Thoracic aorta (tissue), 2 donors: ENCODE results near the gene WNT7B. TPM values are rescaled to one million over a fixed set of nuclear protein-coding genes. Genes with fewer than 3 reads are reported as not detected.
A peak's percentile ranks its signal among the peaks of the same experiment; 100 is the strongest.

Experiments
- ATAC-seq: fragments of 150-250 bp; one replicate; pipeline ENCODE4 v1.8.0; 2017; ENCODE audit warnings: low read depth; ENCODE audit not compliant: insufficient number of reproducible peaks, low FRiP score
- DNase-seq: peaks from one replicate; pipeline ENCODE4 v3.0.0-alpha.2; 2020; ENCODE audit warnings: low spot score
- H3K27ac ChIP-seq, 2 donors: fragments of 200-600 bp; sonication (generic); 1 replicate in 1 of 2; 2 replicates in 1 of 2; pipeline ENCODE4 v1.5.1; 2016; ENCODE audit warnings: mild to moderate bottlenecking in 2 of 2, moderate library complexity in 2 of 2
- H3K27me3 ChIP-seq: fragments of 200-600 bp; sonication (generic); replicated peaks from 2 replicates; pipeline ENCODE4 v1.6.0; 2016; ENCODE audit warnings: mild to moderate bottlenecking; ENCODE audit not compliant: insufficient read depth
- H3K36me3 ChIP-seq: fragments of 200-600 bp; sonication (generic); one replicate; pipeline ENCODE4 v1.5.1; 2016
- H3K4me1 ChIP-seq, 2 donors: fragments of 200-600 bp; sonication (generic); 1 replicate in 1 of 2; 2 replicates in 1 of 2; pipeline versions ENCODE4 v1.5.1 to v1.6.0; 2016; ENCODE audit warnings: low read depth in 2 of 2, mild to moderate bottlenecking in 1 of 2; ENCODE audit not compliant: control insufficient read depth in 1 of 2
- H3K4me3 ChIP-seq: fragments of 200-600 bp; sonication (generic); 2 replicates; pipeline ENCODE4 v1.5.1; 2016; ENCODE audit warnings: mild to moderate bottlenecking
- H3K9me3 ChIP-seq: fragments of 200-600 bp; sonication (generic); 2 replicates; pipeline ENCODE4 v1.5.1; 2016
- total RNA-seq, 2 donors: library from RNA; depleted of rRNA; stranded (reverse); fragments of >200 nt; gene quantifications; one replicate each; pipeline versions ENCODE4 v1.1.0 to v1.2.3, GENCODE V29; 2016
- TF ChIP-seq, protein P1 (sequence below): fragments of 200-600 bp; sonication (generic); IDR thresholded peaks from one replicate; pipeline ENCODE4 v1.5.1; 2019; ENCODE audit warnings: antibody characterized with exemption

The WNT7B gene
- total RNA-seq, 2 donors from 2014 or later: not detected

DNA sequence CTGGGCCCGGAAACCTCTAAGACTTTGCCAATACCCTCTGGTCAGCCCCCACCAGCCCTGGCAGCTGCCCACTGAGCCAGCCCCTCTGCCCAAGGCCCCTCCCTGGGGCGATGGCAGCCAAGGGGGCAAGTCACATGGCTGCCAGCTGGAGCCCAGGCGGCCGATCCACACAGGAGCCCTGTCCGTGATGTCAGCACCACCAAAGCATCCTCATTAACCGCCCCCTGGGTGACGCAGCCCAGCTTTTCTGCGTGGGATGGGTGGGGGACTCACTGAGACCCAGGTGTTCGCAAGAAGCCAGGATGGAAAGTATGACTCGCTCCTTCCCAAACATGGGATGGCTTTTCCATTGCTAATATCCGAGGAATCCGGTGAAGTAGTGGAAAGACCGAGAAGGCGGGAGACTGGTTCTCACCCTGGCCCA is 46.6 kb upstream of the WNT7B start:
- H3K27ac ChIP-seq: peak overlapping the region; percentile 35 to 41
- no peak overlapping the region for H3K4me3 ChIP-seq

DNA sequence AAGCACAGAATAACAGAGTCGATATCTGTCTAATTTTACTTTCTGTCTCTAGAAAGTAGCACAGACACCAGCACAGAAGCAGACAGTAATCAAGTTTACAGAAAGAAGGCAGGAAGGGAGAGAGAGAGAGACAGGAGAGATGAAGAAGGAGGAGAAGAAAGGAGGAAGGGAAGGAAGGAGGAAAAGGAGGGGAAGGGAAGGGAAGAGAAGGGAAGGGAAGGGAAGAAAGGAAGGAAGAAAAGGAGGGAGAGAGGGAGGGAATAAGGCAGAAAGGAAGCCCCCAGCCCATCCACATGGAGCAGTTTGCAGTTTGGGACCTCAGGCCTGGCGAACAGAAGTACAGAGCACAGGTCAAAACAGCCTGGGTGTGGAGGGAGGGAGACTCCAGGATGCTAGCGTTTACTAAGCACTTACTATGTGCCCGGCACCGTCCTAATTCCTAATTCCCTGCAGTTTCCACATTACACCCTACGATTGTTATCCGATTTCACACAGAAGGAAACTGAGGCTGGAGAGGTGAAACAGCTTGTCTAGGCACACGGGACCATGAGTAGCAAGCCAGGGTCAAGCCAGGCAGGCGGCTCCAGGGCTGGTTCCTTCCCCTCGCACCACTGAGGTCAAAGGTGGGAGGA is 46.0 kb upstream of the WNT7B start:
- no peaks in the 10 kb centered on the region for H3K9me3 ChIP-seq
- H3K4me1 ChIP-seq: peaks cover 0 to 24% of the 10 kb centered on the region in 2 donors
- H3K27ac ChIP-seq: peak overlapping the region; percentile 23 to 41
- H3K4me3 ChIP-seq: no peak overlapping the region
- no peaks in the 10 kb centered on the region for H3K36me3 ChIP-seq
- H3K27me3 ChIP-seq: no peaks in the 10 kb centered on the region
- DNase-seq (no peak), ATAC-seq (no peak)
- TF ChIP-seq, protein P1, sequence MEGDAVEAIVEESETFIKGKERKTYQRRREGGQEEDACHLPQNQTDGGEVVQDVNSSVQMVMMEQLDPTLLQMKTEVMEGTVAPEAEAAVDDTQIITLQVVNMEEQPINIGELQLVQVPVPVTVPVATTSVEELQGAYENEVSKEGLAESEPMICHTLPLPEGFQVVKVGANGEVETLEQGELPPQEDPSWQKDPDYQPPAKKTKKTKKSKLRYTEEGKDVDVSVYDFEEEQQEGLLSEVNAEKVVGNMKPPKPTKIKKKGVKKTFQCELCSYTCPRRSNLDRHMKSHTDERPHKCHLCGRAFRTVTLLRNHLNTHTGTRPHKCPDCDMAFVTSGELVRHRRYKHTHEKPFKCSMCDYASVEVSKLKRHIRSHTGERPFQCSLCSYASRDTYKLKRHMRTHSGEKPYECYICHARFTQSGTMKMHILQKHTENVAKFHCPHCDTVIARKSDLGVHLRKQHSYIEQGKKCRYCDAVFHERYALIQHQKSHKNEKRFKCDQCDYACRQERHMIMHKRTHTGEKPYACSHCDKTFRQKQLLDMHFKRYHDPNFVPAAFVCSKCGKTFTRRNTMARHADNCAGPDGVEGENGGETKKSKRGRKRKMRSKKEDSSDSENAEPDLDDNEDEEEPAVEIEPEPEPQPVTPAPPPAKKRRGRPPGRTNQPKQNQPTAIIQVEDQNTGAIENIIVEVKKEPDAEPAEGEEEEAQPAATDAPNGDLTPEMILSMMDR: no peak

More for the DNA sequence above, 46.6 kb upstream of the WNT7B start:
- TF ChIP-seq, protein P1: no peak
- no peak for DNase-seq
- peak; percentile 35 for ATAC-seq
- H3K36me3 ChIP-seq: no peaks in the 10 kb centered on the region
- H3K9me3 ChIP-seq: no peaks in the 10 kb centered on the region
- H3K4me1 ChIP-seq: peaks cover 0 to 24% of the 10 kb centered on the region in 2 donors
- no peaks in the 10 kb centered on the region for H3K27me3 ChIP-seq

DNA sequence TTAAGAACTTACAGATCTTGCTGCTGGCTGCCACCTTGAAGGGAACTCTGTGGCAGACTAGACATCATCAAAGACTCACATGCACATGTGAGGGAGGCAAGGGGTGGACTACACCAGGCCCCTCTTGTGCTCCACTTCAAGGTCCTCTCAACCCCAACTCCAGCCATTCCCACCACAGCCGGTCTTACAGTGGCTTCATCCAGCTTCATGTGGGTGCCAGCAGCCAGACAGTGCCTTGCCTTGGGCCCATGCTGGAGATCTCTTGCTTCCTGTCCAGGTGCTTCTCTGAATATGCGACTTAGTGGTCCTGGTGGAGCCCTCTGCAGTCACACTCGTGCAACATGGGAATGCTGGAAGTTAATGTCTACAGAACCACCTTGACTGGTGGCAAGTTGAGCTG is 44.6 kb upstream of the WNT7B start:
- peaks cover 0 to 12% of the 10 kb centered on the region in 2 donors for H3K4me1 ChIP-seq
- no peak overlapping the region for H3K4me3 ChIP-seq
- H3K27ac ChIP-seq: no peak overlapping the region
- H3K27me3 ChIP-seq: no peaks in the 10 kb centered on the region
- TF ChIP-seq, protein P1: no peak
- DNase-seq: no peak
- H3K9me3 ChIP-seq: no peaks in the 10 kb centered on the region
- no peaks in the 10 kb centered on the region for H3K36me3 ChIP-seq
- no peak for ATAC-seq

DNA sequence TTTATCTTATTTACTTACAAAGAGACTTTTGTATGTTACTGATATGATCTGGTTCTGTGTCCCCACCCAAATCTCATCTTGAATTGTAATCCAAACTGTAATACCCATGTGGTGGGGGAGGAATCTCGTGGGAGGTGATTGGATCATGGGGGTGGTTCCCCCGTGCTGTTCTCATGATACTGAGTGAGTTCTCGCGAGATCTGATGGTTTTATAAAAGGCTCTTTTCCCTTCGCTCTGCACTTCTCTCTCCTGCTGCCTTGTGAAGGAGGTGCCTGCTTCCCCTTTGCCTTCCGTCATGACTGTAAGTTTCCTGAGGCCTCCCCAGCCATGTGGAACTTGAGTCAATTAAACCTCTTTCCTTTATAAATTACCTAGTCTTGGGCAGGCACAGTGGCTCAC is 42.4 kb upstream of the WNT7B start:
- no peaks in the 10 kb centered on the region for H3K27me3 ChIP-seq
- H3K4me1 ChIP-seq: peaks cover 4 to 19% of the 10 kb centered on the region in 2 donors
- TF ChIP-seq, protein P1: no peak
- ATAC-seq: no peak
- DNase-seq: no peak
- H3K9me3 ChIP-seq: no peaks in the 10 kb centered on the region
- no peak overlapping the region for H3K4me3 ChIP-seq
- no peaks in the 10 kb centered on the region for H3K36me3 ChIP-seq
- no peak overlapping the region for H3K27ac ChIP-seq

DNA sequence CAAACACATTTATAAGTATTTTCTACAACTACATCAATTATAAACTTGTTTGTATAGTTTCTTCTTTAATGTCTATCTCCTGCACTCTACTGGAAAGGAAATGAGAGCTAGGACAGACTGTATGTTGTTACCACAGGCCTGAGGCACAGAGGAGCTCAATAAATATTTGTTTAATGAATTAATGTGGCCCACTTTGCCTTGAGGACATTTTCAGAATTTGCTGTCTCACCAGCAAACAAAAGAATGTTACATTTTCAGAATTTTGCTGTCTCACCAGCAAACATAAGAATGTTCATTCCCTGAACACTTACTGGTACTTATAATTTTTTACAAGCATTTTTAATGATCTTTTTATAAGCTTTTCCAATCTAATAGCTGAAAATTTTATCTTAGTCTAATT is 41.9 kb upstream of the WNT7B start:
- Histone ChIP-seq H3K27me3 (no peaks in the 10 kb centered on the region), H3K9me3 (no peaks in the 10 kb centered on the region), H3K4me3 (no peak overlapping the region), H3K27ac (no peak overlapping the region), H3K36me3 (no peaks in the 10 kb centered on the region), H3K4me1 (peaks cover 5 to 19% of the 10 kb centered on the region in 2 donors)
- ATAC-seq (no peak), DNase-seq (no peak)
- TF ChIP-seq, protein P1: no peak
